GM21529 (cell line): Measurements from ENCODE around the gene C12orf76.

ENCODE experiments used
- ATAC-seq: cut with Tn5 transposase; IDR thresholded peaks from one replicate; pipeline ENCODE4 v1.9.1; 2021; ENCODE audit not compliant: unreplicated experiment

The C12orf76 gene

GRCh38 chr12:109996483-109996853, 51.9 kb downstream of the C12orf76 start:
- no peak for ATAC-seq

- ATAC-seq, result peak; percentile 55
These were observed 52.4 kb downstream of the C12orf76 start, which contains the start of gene GIT2 for GRCh38 chr12:109995686-109996482. Gene GIT2, minus strand, starts transcription at chr12:109996368. Its CDS starts 144 bp downstream, at chr12:109996224.

- ATAC-seq, result no peak
These were observed 53.0 kb downstream of the C12orf76 start for GRCh38 chr12:109995361-109995685.

- no peak for ATAC-seq
These were observed 53.7 kb downstream of the C12orf76 start for GRCh38 chr12:109994401-109995175.

GRCh38 chr12:109993091-109993490, 55.2 kb downstream of the C12orf76 start:
- no peak for ATAC-seq

GRCh38 chr12:109991586-109991985, 56.7 kb downstream of the C12orf76 start:
- ATAC-seq, result no peak
